Hematopoietic multipotent progenitor cell treated with erythropoietin and hydrocortisone succinate and interleukin-3 and kit ligand, for 17 days (in vitro differentiated cells): ENCODE data around the gene ZNF619.

ENCODE experiments used
- DNase-seq: peaks from one replicate; pipeline ENCODE4 v3.0.0-alpha.2; 2015; ENCODE audit warnings: low spot score

ZNF619 gene

GRCh38 chr3:40465456-40465855 lies 11.5 kb upstream of the ZNF619 start:
- DNase-seq: no peak

- DNase-seq: no peak
Measured at GRCh38 chr3:40468018-40468417, 8.9 kb upstream of the ZNF619 start.

- DNase-seq: peak; percentile 23
Measured at GRCh38 chr3:40470701-40471100, 6.2 kb upstream of the ZNF619 start.

GRCh38 chr3:40477666-40478065 lies 744 bp downstream of the ZNF619 start:
- DNase-seq: no peak

GRCh38 chr3:40487172-40487571 lies 10.2 kb downstream of the ZNF619 start:
- no peak for DNase-seq

GRCh38 chr3:40490916-40491315 lies 14.0 kb downstream of the ZNF619 start:
- no peak for DNase-seq

- DNase-seq: no peak
Measured at GRCh38 chr3:40494698-40495097, 17.8 kb downstream of the ZNF619 start.

GRCh38 chr3:40497288-40497687 lies 20.4 kb downstream of the ZNF619 start:
- DNase-seq: no peak

GRCh38 chr3:40499952-40500351 lies 23.0 kb downstream of the ZNF619 start:
- DNase-seq: no peak

GRCh38 chr3:40502034-40502433 lies 25.1 kb downstream of the ZNF619 start:
- peak; percentile 18 for DNase-seq

- DNase-seq: no peak
Measured at GRCh38 chr3:40504636-40505430, 27.9 kb downstream of the ZNF619 start.

- peak; percentile 69 for DNase-seq
Measured at GRCh38 chr3:40505599-40506462, 28.9 kb downstream of the ZNF619 start, which contains the start of gene ZNF620. Gene ZNF620, plus strand, starts transcription at chr3:40506039. Its CDS starts 314 bp downstream, at chr3:40506353.

- DNase-seq: no peak
Measured at GRCh38 chr3:40511031-40511718, 34.3 kb downstream of the ZNF619 start.

- no peak for DNase-seq
Measured at GRCh38 chr3:40516201-40516600, 39.3 kb downstream of the ZNF619 start.

- no peak for DNase-seq
Measured at GRCh38 chr3:40518067-40518466, 41.1 kb downstream of the ZNF619 start.

GRCh38 chr3:40518848-40519247 lies 41.9 kb downstream of the ZNF619 start:
- DNase-seq: no peak

- DNase-seq: no peak
Measured at GRCh38 chr3:40521254-40521653, 44.3 kb downstream of the ZNF619 start.

GRCh38 chr3:40523781-40524180 lies 46.9 kb downstream of the ZNF619 start:
- DNase-seq: peak; percentile 21

GRCh38 chr3:40524222-40524567 lies 47.3 kb downstream of the ZNF619 start:
- no peak for DNase-seq

- peak; percentile 85 for DNase-seq
Measured at GRCh38 chr3:40524568-40525285, 47.8 kb downstream of the ZNF619 start, which contains the start of gene ZNF621. Gene ZNF621, plus strand, starts transcription at chr3:40524960. Its CDS starts 881 bp downstream, at chr3:40525841.

- DNase-seq: no peak
Measured at GRCh38 chr3:40528426-40528825, 51.5 kb downstream of the ZNF619 start.

GRCh38 chr3:40532252-40532651 lies 55.3 kb downstream of the ZNF619 start:
- no peak for DNase-seq
